ENCODE measurements around the gene KIF26B.

- TF ChIP-seq CTCF (IDR thresholded peaks at IDR 0.05; ENCODE audit: low read depth, low read length) (no peak), EZH2phosphoT487 (IDR thresholded peaks at IDR 0.05; ENCODE audit: low read depth) (no peak)
Measured at GRCh38 chr1:245327842-245328241, 173.1 kb downstream of the KIF26B start.

Measured in OCI-LY3 (cell line).